T-helper 2 cell treated with Interferon-gamma antibody and Interleukin-4, amounts not matched to agents 5 μg/mL and 100 μg/mL, for 36 hours (primary cell): ENCODE results near the gene PRM3.
A peak's percentile ranks its signal among the peaks of the same experiment; 100 is the strongest.

Experiments used
- DNase-seq: peaks from one replicate; pipeline ENCODE4 v3.0.0; 2021; ENCODE audit warnings: low spot score
- H3K27ac Mint-ChIP-seq: one replicate; pipeline ENCODE4 v1.8.0; 2021; ENCODE audit warnings: mild to moderate bottlenecking, mixed read lengths
- H3K27me3 Mint-ChIP-seq: one replicate; pipeline ENCODE4 v1.8.0; 2021; ENCODE audit warnings: low read depth, mixed read lengths
- H3K36me3 Mint-ChIP-seq: one replicate; pipeline ENCODE4 v1.8.0; 2021; ENCODE audit warnings: low read depth, mixed read lengths
- H3K4me1 Mint-ChIP-seq: one replicate; pipeline ENCODE4 v1.8.0; 2021; ENCODE audit warnings: low read depth, mixed read lengths
- H3K4me3 Mint-ChIP-seq: one replicate; pipeline ENCODE4 v1.8.0; 2022; ENCODE audit warnings: mild to moderate bottlenecking, moderate library complexity, mixed read lengths
- H3K9me3 Mint-ChIP-seq: one replicate; pipeline ENCODE4 v1.8.0; 2021; ENCODE audit warnings: mixed read lengths

PRM3 gene

GRCh38 chr16:11264155-11264832 lies 9.1 kb downstream of the PRM3 start:
- Mint-ChIP-seq H3K36me3 (no peaks in the 10 kb centered on the region), H3K4me3 (peak overlapping the region; percentile 59), H3K4me1 (peaks cover 29% of the 10 kb centered on the region), H3K27ac (peak overlapping the region; percentile 86), H3K27me3 (no peaks in the 10 kb centered on the region), H3K9me3 (no peaks in the 10 kb centered on the region)
- DNase-seq = no peak

GRCh38 chr16:11263737-11264136 lies 9.7 kb downstream of the PRM3 start:
- Mint-ChIP-seq H3K9me3 (no peaks in the 10 kb centered on the region), H3K4me3 (peak overlapping the region; percentile 59)

GRCh38 chr16:11262915-11263314 lies 10.5 kb downstream of the PRM3 start:
- H3K4me1 Mint-ChIP-seq = peaks cover 42% of the 10 kb centered on the region
- no peak overlapping the region for H3K27ac Mint-ChIP-seq
- DNase-seq = no peak
- H3K9me3 Mint-ChIP-seq = no peaks in the 10 kb centered on the region
- no peaks in the 10 kb centered on the region for H3K36me3 Mint-ChIP-seq
- H3K27me3 Mint-ChIP-seq = no peaks in the 10 kb centered on the region
- no peak overlapping the region for H3K4me3 Mint-ChIP-seq

More at GRCh38 chr16:11263737-11264136, 9.7 kb downstream of the PRM3 start:
- Mint-ChIP-seq H3K27ac (peak overlapping the region; percentile 86), H3K36me3 (no peaks in the 10 kb centered on the region), H3K4me1 (peaks cover 35% of the 10 kb centered on the region), H3K27me3 (no peaks in the 10 kb centered on the region)
- DNase-seq = peak; percentile 75

GRCh38 chr16:11260596-11260966 lies 12.8 kb downstream of the PRM3 start:
- H3K36me3 Mint-ChIP-seq = peaks cover 3% of the 10 kb centered on the region
- peaks cover 52% of the 10 kb centered on the region for H3K4me1 Mint-ChIP-seq
- H3K27ac Mint-ChIP-seq = no peak overlapping the region
- H3K4me3 Mint-ChIP-seq = no peak overlapping the region
- no peaks in the 10 kb centered on the region for H3K27me3 Mint-ChIP-seq
- DNase-seq = no peak
- H3K9me3 Mint-ChIP-seq = no peaks in the 10 kb centered on the region

GRCh38 chr16:11259655-11260595 lies 13.5 kb downstream of the PRM3 start:
- no peak for DNase-seq
- Mint-ChIP-seq H3K27ac (no peak overlapping the region), H3K4me1 (peaks cover 52% of the 10 kb centered on the region)

GRCh38 chr16:11258553-11259492 lies 14.6 kb downstream of the PRM3 start:
- Mint-ChIP-seq H3K4me1 (peaks cover 43% of the 10 kb centered on the region), H3K4me3 (peak overlapping the region; percentile 60), H3K9me3 (no peaks in the 10 kb centered on the region), H3K27ac (peak overlapping the region; percentile 79), H3K27me3 (no peaks in the 10 kb centered on the region), H3K36me3 (peaks cover 17% of the 10 kb centered on the region)
- peak; percentile 44 for DNase-seq

More at GRCh38 chr16:11259655-11260595, 13.5 kb downstream of the PRM3 start:
- no peak overlapping the region for H3K4me3 Mint-ChIP-seq
- H3K36me3 Mint-ChIP-seq = peaks cover 7% of the 10 kb centered on the region
- no peaks in the 10 kb centered on the region for H3K9me3 Mint-ChIP-seq
- no peaks in the 10 kb centered on the region for H3K27me3 Mint-ChIP-seq

GRCh38 chr16:11257131-11257938 lies 16.1 kb downstream of the PRM3 start:
- Mint-ChIP-seq H3K9me3 (no peaks in the 10 kb centered on the region), H3K4me1 (peaks cover 39% of the 10 kb centered on the region), H3K27me3 (no peaks in the 10 kb centered on the region), H3K36me3 (peaks cover 31% of the 10 kb centered on the region), H3K27ac (peak overlapping the region; percentile 86), H3K4me3 (peak overlapping the region; percentile 96)
- peak; percentile 70 for DNase-seq

- Mint-ChIP-seq H3K4me1 (peaks cover 44% of the 10 kb centered on the region), H3K27me3 (no peaks in the 10 kb centered on the region), H3K9me3 (no peaks in the 10 kb centered on the region), H3K4me3 (peak overlapping the region; percentile 96), H3K36me3 (peaks cover 37% of the 10 kb centered on the region), H3K27ac (peak overlapping the region; percentile 86)
- peak; percentile 68 for DNase-seq
Measured at GRCh38 chr16:11256661-11257130, 16.7 kb downstream of the PRM3 start.

- DNase-seq = peak; percentile 93
- Mint-ChIP-seq H3K27ac (peak within 1 kb of the TSS; percentile 86), H3K36me3 (peaks cover 43% of the 10 kb centered on the region), H3K4me3 (peak within 1 kb of the TSS; percentile 99), H3K4me1 (peaks cover 48% of the 10 kb centered on the region), H3K27me3 (no peaks in the 10 kb centered on the region), H3K9me3 (no peaks in the 10 kb centered on the region)
Measured at GRCh38 chr16:11255737-11256660, 17.4 kb downstream of the PRM3 start, which contains the start of gene SOCS1. TSS of gene SOCS1 (minus strand) at chr16:11256204. CDS start at chr16:11255478, 726 bp downstream.

GRCh38 chr16:11254913-11255736 lies 18.3 kb downstream of the PRM3 start:
- Mint-ChIP-seq H3K4me3 (peak overlapping the region; percentile 99), H3K27me3 (no peaks in the 10 kb centered on the region), H3K36me3 (peaks cover 51% of the 10 kb centered on the region), H3K4me1 (peaks cover 52% of the 10 kb centered on the region), H3K27ac (peak overlapping the region; percentile 82), H3K9me3 (no peaks in the 10 kb centered on the region)
- DNase-seq = no peak
